GM13977 (cell line): ENCODE measurements around the gene TFRC.
"Not testable (repeated sequence)": the region's sequence is repeated elsewhere in the genome, so short reads cannot be mapped to it uniquely, and the experiment has no call there.

Experiments used
- DNase-seq: peaks from one replicate; pipeline ENCODE4 v3.0.0; 2012; ENCODE audit warnings: low spot score
- CTCF ChIP-seq: IDR thresholded peaks from 2 replicates; pipeline ENCODE4 v1.5.1; 2012; ENCODE audit warnings: mild to moderate bottlenecking, control low read depth; ENCODE audit not compliant: insufficient read depth; ENCODE audit errors: extremely low read depth, missing control alignments
- in situ Hi-C: fragments of 300-500 bp; cut with MboI; formaldehyde crosslinking; loops from one replicate; pipeline ENCODE4 v1.12.0; 2022; ENCODE audit warnings: low sequenced_read_pairs, low pct_unique_long_range_greater_than_20kb, mixed read lengths, inconsistent platforms; ENCODE audit not compliant: unreplicated experiment

TFRC gene

DNA sequence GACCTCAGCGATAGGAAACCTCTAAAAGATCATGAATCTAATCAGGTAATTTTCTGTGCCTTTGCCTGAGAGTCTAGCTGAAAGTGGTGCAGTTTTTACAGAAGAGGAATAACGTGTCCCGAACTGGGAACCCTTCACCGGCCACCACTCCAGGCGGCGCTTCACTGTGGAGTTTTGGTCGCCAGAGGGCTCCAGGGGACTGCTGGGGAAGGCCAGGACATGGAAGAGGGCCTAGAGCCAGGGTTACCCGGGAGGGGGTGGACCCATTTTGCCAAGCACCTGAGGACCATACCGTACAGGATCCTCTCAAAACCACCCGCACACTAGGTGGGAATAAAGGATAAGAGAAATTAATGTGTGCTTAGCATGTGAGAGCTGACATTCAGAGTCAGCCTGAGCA lies 55.8 kb downstream of the TFRC start:
- DNase-seq, in situ Hi-C loops: not testable (repeated sequence)
- peak; percentile 53 for TF ChIP-seq CTCF

- no peak for TF ChIP-seq CTCF
- DNase-seq, result no peak
- in situ Hi-C loops, result no loop called here
Measured at GRCh38 chr3:196024968-196025367, 56.9 kb downstream of the TFRC start.

DNA sequence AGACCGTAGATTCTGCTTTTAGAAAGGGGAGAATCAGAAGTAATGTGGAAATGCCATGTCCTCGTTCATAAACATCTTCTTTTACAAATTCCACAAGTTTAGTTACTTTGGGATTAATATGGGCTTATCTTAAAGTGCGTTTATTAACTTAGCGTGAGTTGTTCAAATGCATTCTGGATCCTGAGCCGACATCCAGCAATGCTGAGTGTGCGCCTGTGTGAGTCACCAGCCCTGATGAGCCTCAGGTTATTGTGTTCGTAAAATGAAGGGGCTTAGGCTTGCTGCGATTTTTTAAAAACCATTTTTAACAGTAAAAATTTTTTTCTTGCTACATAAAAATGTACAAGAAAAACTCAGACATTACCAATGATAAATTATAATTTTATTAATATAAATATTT lies 57.9 kb downstream of the TFRC start:
- in situ Hi-C loops, result no loop called here
- DNase-seq, result no peak
- TF ChIP-seq CTCF, result no peak

GRCh38 chr3:196022499-196022878 lies 59.4 kb downstream of the TFRC start:
- DNase-seq, in situ Hi-C loops: not testable (repeated sequence)

- no peak for TF ChIP-seq CTCF
- in situ Hi-C loops, result no loop called here
- DNase-seq, result no peak
Measured at GRCh38 chr3:196020373-196020772, 61.5 kb downstream of the TFRC start.

DNA sequence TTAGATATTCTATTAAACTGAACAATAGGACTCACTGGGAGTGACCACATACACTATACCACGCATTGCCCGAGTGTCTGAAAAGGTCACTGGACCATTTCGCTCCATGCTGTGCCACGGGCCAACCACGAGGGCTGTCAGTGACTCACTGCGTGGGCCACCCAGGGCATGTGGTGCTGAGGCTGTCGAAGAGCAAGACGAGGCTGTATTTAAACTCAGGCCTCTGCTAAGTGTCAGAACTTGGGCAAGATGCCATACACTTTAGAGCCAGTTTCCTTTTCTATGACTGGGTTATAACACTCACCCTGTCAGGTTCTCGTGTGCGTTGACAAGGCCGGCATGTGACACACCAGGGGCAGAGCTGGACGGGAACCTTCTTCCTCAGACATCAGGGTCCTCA lies 62.3 kb downstream of the TFRC start:
- DNase-seq, in situ Hi-C loops: not testable (repeated sequence)

DNA sequence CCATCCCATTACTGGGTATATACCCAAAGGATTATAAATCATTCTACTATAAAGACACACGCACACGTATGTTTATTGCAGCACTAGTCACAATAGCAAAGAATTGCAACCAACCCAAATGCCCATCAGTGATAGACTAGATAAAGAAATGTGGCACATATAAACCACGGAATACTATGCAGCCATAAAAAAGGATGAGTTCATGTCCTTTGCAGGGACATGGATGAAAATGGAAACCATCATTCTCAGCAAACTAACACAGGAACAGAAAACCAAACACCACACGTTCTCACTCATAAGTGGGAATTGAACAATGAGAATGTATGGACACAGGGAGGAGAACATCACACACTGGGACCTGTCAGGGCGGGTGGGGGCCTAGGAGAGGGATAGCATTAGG lies 63.7 kb downstream of the TFRC start:
- in situ Hi-C loops, DNase-seq: not testable (repeated sequence)

- DNase-seq, result no peak
- in situ Hi-C loops, result no loop called here
- TF ChIP-seq CTCF, result no peak
Measured at GRCh38 chr3:196016485-196016884, 65.4 kb downstream of the TFRC start.
